GM18519 (cell line): ENCODE measurements around the gene WFDC10B.
"Not testable (repeated sequence)": the region's sequence is repeated elsewhere in the genome, so short reads cannot be mapped to it uniquely, and the experiment has no call there.

Experiments used
- ATAC-seq: cut with Tn5 transposase; IDR thresholded peaks from one replicate; pipeline ENCODE4 v1.9.1; 2021; ENCODE audit warnings: mild to moderate bottlenecking, moderate library complexity; ENCODE audit not compliant: unreplicated experiment, low FRiP score

The WFDC10B gene

GRCh38 chr20:45704969-45705637, at the start of gene WFDC10B:
Gene WFDC10B (minus strand): TSS chr20:45705019. CDS start chr20:45685992, 19,027 bp downstream.
- ATAC-seq: no peak

GRCh38 chr20:45752746-45753145, 47.9 kb upstream of the WFDC10B start:
- no peak for ATAC-seq

- ATAC-seq: no peak
Observed at GRCh38 chr20:45751721-45752120, 46.9 kb upstream of the WFDC10B start.

- ATAC-seq: no peak
Observed at GRCh38 chr20:45745015-45745414, 40.2 kb upstream of the WFDC10B start.

- ATAC-seq: no peak
Observed at GRCh38 chr20:45742596-45742995, 37.8 kb upstream of the WFDC10B start.

GRCh38 chr20:45735988-45736387, 31.2 kb upstream of the WFDC10B start:
- ATAC-seq: no peak

GRCh38 chr20:45735552-45735951, 30.7 kb upstream of the WFDC10B start:
- no peak for ATAC-seq

GRCh38 chr20:45732199-45732598, 27.4 kb upstream of the WFDC10B start:
- no peak for ATAC-seq

- ATAC-seq: no peak
Observed at GRCh38 chr20:45727044-45727443, 22.2 kb upstream of the WFDC10B start.

GRCh38 chr20:45725134-45725533, 20.3 kb upstream of the WFDC10B start:
- no peak for ATAC-seq

GRCh38 chr20:45722047-45722446, 17.2 kb upstream of the WFDC10B start, which contains the start of gene SPINT4:
Gene SPINT4 (plus strand): TSS chr20:45722347. CDS start chr20:45722368, 21 bp downstream.
- ATAC-seq: no peak

- not testable (repeated sequence) for ATAC-seq
Observed at GRCh38 chr20:45716141-45716688, 11.4 kb upstream of the WFDC10B start.

- no peak for ATAC-seq
Observed at GRCh38 chr20:45701873-45702272, 2.9 kb downstream of the WFDC10B start, which contains the start of gene WFDC13. Gene WFDC13 (plus strand): TSS chr20:45702038. CDS start chr20:45702124, 86 bp downstream.

- no peak for ATAC-seq
Observed at GRCh38 chr20:45701104-45701503, 3.7 kb downstream of the WFDC10B start.

GRCh38 chr20:45695496-45695895, 9.3 kb downstream of the WFDC10B start:
- no peak for ATAC-seq

GRCh38 chr20:45693346-45693745, 11.5 kb downstream of the WFDC10B start:
- ATAC-seq: not testable (repeated sequence)

GRCh38 chr20:45685896-45686295, 18.9 kb downstream of the WFDC10B start:
- no peak for ATAC-seq

- ATAC-seq: no peak
Observed at GRCh38 chr20:45679650-45680049, 25.2 kb downstream of the WFDC10B start.

GRCh38 chr20:45672765-45673164, 32.1 kb downstream of the WFDC10B start:
- no peak for ATAC-seq

GRCh38 chr20:45670139-45670538, 34.7 kb downstream of the WFDC10B start, which contains the start of gene WFDC11:
Gene WFDC11 (minus strand): TSS chr20:45670239. CDS start chr20:45650600, 19,639 bp downstream.
- ATAC-seq: no peak

- not testable (repeated sequence) for ATAC-seq
Observed at GRCh38 chr20:45657038-45657437, 47.8 kb downstream of the WFDC10B start.

GRCh38 chr20:45651726-45652125, 53.1 kb downstream of the WFDC10B start:
- not testable (repeated sequence) for ATAC-seq
